ENCODE measurements around the gene SBK2.

- TF ChIP-seq CTCF (conservative IDR thresholded peaks at IDR 0.05; ENCODE audit: low read length), result no peak
- TF ChIP-seq EZH2phosphoT487 (IDR thresholded peaks at IDR 0.05; ENCODE audit: borderline replicate concordance, low read depth, low read length), result no peak
Measured at GRCh38 chr19:55566823-55567222, 29.9 kb upstream of the SBK2 start.

Measured in OCI-LY7 (cell line).